Esophagus squamous epithelium (tissue), 5 donors: ENCODE data around the gene NOS1. TPM values are rescaled to one million over a fixed set of nuclear protein-coding genes. Genes with fewer than 3 reads are reported as not detected.

ENCODE experiments used
- DNase-seq: peaks from one replicate; lab custom pipeline; 2025; lab: John Stamatoyannopoulos, UW
- H3K27ac ChIP-seq, 4 donors: fragments of 200-600 bp; sonication (generic); one replicate each; pipeline ENCODE4 v1.5.1; 2016 to 2019; ENCODE audit warnings: mild to moderate bottlenecking in 1 of 4
- H3K27me3 ChIP-seq, 4 donors: fragments of 200-600 bp; sonication (generic); 1 replicate in 3 of 4; 2 replicates in 1 of 4; pipeline versions ENCODE4 v1.5.1 to v1.6.0; 2017 to 2021; ENCODE audit warnings: antibody characterized with exemption in 1 of 4
- H3K36me3 ChIP-seq, 3 donors: fragments of 200-600 bp; sonication (generic); one replicate each; pipeline ENCODE4 v1.5.1; 2016 to 2019
- H3K4me1 ChIP-seq, 3 donors: fragments of 200-600 bp; sonication (generic); one replicate each; pipeline ENCODE4 v1.5.1; 2017 to 2019
- H3K4me3 ChIP-seq, 4 donors: fragments of 200-600 bp; sonication (generic); 1 replicate in 3 of 4; 2 replicates in 1 of 4; pipeline ENCODE4 v1.5.1; 2016 to 2019; ENCODE audit warnings: mild to moderate bottlenecking in 2 of 4, moderate library complexity in 1 of 4
- H3K9me3 ChIP-seq, 3 donors: fragments of 200-600 bp; sonication (generic); one replicate each; pipeline ENCODE4 v1.5.1; 2016 to 2019
- POLR2A ChIP-seq, 4 donors: fragments of 450-650 bp; IDR thresholded peaks; one replicate each; pipeline ENCODE4 v1.6.1; 2017; ENCODE audit warnings: antibody characterized with exemption in 4 of 4, mild to moderate bottlenecking in 4 of 4, moderate library complexity in 3 of 4
- WGBS, 2 donors: methylation state at CpG; one replicate each; pipeline ENCODE4 v1.1.5; 2018; 5-methylcytosine and 5-hydroxymethylcytosine counted together
- intact Hi-C: fragments of 100-400 bp; cut with DNase I; formaldehyde crosslinking; loops from one replicate; pipeline ENCODE4 v1.15.0; 2022
- total RNA-seq, 4 donors: library from RNA; depleted of rRNA; stranded (reverse); fragments of >200 nt; gene quantifications; one replicate each; pipeline ENCODE4 v1.1.0, GENCODE V29; 2016
- TF ChIP-seq, protein P1 (sequence below), 6 experiments: fragments of 450-650 bp in 4 of 6; fragments of 200-600 bp in 2 of 6; sonication (generic) in 2 of 6; IDR thresholded peaks; one replicate each; pipeline ENCODE4 v1.5.1; 2016 to 2019; ENCODE audit warnings: antibody characterized with exemption in 6 of 6, mild to moderate bottlenecking in 4 of 6, moderate library complexity in 4 of 6
- donor health status: DM: yes; HTN: yes; CAD: no.

Gene NOS1
- total RNA-seq, 4 donors from 2014 or later, result 0.49 to 1.9 (median 1.5) TPM

DNA sequence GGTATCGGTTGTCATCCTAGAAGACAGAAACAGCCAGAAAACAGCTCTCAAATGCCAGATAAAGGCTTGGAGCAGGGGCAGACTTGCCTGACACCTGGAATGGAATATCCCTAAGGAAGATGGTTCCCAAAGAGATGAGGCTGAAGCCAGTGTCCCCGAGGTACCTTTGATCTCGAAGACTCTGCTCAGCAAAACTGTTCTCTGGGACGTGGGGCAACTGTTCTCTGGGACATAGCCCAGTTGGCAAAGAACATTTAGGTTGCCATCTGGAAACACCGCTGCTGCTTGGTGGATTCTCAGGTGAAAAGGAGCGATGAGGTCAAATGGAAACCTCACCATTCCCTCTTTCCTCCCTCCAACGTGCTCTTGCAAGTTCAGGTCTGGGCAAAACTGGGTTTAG lies 143.3 kb downstream of the NOS1 start:
- intact Hi-C loops, result no loop called here
- no peak for DNase-seq
- peaks cover 0 to 32% (median 0%) of the 10 kb centered on the region in 4 donors for H3K27me3 ChIP-seq
- 77 to 79% methylated on average over 6 to 7 of the region's 7 CpGs for WGBS, 2 donors
- H3K4me1 ChIP-seq, result peaks cover 0 to 1% (median 0%) of the 10 kb centered on the region in 3 donors
- no peak overlapping the region for H3K4me3 ChIP-seq
- H3K36me3 ChIP-seq, result no peaks in the 10 kb centered on the region
- no peak for TF ChIP-seq POLR2A (IDR thresholded peaks at IDR 0.05)
- TF ChIP-seq, protein P1, sequence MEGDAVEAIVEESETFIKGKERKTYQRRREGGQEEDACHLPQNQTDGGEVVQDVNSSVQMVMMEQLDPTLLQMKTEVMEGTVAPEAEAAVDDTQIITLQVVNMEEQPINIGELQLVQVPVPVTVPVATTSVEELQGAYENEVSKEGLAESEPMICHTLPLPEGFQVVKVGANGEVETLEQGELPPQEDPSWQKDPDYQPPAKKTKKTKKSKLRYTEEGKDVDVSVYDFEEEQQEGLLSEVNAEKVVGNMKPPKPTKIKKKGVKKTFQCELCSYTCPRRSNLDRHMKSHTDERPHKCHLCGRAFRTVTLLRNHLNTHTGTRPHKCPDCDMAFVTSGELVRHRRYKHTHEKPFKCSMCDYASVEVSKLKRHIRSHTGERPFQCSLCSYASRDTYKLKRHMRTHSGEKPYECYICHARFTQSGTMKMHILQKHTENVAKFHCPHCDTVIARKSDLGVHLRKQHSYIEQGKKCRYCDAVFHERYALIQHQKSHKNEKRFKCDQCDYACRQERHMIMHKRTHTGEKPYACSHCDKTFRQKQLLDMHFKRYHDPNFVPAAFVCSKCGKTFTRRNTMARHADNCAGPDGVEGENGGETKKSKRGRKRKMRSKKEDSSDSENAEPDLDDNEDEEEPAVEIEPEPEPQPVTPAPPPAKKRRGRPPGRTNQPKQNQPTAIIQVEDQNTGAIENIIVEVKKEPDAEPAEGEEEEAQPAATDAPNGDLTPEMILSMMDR (IDR thresholded peaks at IDR 0.05), result no peak
- no peaks in the 10 kb centered on the region for H3K9me3 ChIP-seq
- no peak overlapping the region for H3K27ac ChIP-seq

DNA sequence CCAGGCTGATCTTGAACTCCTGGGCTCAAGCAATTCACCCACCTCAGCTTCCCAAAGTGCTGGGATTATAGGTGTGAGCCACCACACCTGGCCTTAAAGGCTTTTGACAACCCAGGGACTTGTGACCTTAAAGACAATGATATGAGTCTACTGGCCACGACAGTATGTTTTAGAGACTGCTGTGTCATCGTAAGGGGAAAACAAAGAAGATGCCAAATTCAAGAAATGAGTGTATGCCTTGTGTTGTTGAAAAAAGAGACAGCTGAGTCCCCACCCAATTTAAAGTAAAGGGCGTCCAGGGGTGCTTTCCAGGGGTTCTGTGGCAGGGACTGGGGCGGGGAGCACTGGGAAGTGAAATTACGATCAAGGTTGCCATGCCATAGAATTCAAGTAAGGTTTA lies 144.7 kb downstream of the NOS1 start:
- Histone ChIP-seq H3K4me3 (no peak overlapping the region), H3K27ac (no peak overlapping the region), H3K9me3 (no peaks in the 10 kb centered on the region), H3K36me3 (no peaks in the 10 kb centered on the region), H3K4me1 (peaks cover 0 to 6% (median 0%) of the 10 kb centered on the region in 3 donors), H3K27me3 (peaks cover 0 to 32% (median 0%) of the 10 kb centered on the region in 4 donors)
- intact Hi-C loops, result no loop called here
- TF ChIP-seq, protein P1 (IDR thresholded peaks at IDR 0.05), result no peak
- TF ChIP-seq POLR2A (IDR thresholded peaks at IDR 0.05), result no peak
- DNase-seq, result no peak
- 66 to 82% methylated on average over 5 of the region's 5 CpGs for WGBS, 2 donors

DNA sequence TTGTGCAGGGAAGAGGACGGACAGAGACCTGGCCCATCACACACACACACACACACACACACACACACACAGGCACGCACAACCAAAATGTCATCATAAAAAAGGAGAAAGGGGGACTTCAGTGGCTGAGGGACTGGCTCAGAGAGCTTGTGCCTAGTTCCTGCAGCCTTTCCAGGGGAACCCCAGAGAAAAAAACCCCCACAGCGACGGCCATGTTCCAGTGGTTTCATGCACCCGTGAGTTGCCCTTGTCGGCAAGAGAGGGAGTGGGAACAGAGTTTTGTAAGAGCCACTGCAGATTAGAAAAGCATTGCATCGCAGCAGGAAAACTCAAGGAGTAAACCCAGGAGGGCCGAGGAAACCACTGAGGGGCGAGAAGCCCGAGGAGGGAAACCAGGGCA lies 146.6 kb downstream of the NOS1 start:
- H3K27me3 ChIP-seq, result peaks cover 0 to 35% (median 0%) of the 10 kb centered on the region in 4 donors
- TF ChIP-seq, protein P1 (IDR thresholded peaks at IDR 0.05), result no peak
- TF ChIP-seq POLR2A (IDR thresholded peaks at IDR 0.05), result no peak
- H3K36me3 ChIP-seq, result no peaks in the 10 kb centered on the region
- H3K4me3 ChIP-seq, result no peak overlapping the region
- H3K4me1 ChIP-seq, result peaks cover 0 to 6% (median 0%) of the 10 kb centered on the region in 3 donors
- H3K9me3 ChIP-seq, result no peaks in the 10 kb centered on the region
- intact Hi-C loops, result loop anchor here (5.0 kb wide), 1 partner anchor 623 kb away; no protein-coding TSS in a partner anchor
- DNase-seq, result no peak
- 75 to 78% methylated on average over 7 to 10 of the region's 10 CpGs for WGBS, 2 donors
- no peak overlapping the region for H3K27ac ChIP-seq

DNA sequence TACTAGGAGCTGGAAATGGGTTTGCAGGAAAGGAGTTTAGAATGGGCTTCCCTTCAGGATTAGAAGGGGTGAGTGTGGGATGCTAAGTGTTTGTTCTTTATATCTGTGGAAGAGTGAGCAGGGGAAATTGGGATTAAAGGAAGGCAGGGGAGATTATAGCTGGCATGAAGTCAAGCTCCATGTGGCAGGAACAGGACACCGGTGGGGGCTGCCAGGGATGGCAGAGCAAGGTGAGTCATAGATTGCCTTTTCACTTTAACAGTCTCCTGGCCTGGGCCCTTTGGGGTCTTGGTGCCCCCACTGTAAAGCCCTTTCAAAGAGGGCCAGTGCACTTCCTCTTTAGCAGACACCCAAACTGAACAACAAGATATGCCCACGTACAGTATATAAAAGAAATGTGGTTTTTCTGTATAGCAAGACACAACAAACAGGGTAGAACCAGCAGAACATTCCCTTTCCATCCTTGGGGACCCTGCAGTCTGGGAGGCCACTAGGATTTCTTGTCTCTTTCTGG lies 148.1 kb downstream of the NOS1 start:
- H3K36me3 ChIP-seq, result no peaks in the 10 kb centered on the region
- H3K9me3 ChIP-seq, result no peaks in the 10 kb centered on the region
- intact Hi-C loops, result loop anchor here (5.0 kb wide), 1 partner anchor 624 kb away; no protein-coding TSS in a partner anchor
- no peak for TF ChIP-seq POLR2A (IDR thresholded peaks at IDR 0.05)
- TF ChIP-seq, protein P1 (IDR thresholded peaks at IDR 0.05), result no peak
- no peak overlapping the region for H3K4me3 ChIP-seq
- WGBS, 2 donors, result 25 to 31% methylated on average over 2 of the region's 2 CpGs
- no peak for DNase-seq
- peaks cover 0 to 45% (median 0%) of the 10 kb centered on the region in 4 donors for H3K27me3 ChIP-seq
- H3K27ac ChIP-seq, result no peak overlapping the region
- H3K4me1 ChIP-seq, result peaks cover 0 to 6% (median 0%) of the 10 kb centered on the region in 3 donors

DNA sequence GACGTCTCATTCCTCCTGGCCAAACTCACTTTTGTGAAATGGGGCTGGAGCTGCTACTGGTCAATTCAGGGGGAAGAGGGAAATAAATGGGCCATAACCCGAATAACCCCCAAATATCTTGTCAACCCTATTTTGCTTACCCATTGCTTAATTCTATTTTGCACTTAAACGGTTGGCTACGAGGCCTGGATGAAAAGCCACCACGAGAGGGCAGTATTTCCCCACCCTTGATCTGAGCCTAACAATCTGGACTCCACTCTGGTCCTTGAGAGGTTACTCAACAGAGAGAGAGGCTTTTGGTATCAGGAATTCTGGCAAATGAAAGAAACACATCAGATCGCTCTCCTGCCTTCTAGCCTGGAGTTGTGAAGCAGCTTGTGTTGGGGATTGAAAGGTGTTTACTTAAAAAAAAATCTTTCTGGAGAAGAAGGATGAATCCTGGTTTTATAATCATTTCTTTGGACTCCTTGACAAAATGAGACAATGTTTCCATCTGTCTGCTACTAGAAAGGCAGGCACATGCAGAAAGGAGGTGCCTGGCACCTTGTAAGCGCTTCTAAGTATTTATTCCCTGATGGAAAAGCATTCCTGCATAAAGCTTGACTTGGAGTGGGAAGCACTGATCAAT lies 148.7 kb downstream of the NOS1 start:
- peaks cover 0 to 45% (median 0%) of the 10 kb centered on the region in 4 donors for H3K27me3 ChIP-seq
- H3K4me1 ChIP-seq, result peaks cover 0 to 6% (median 0%) of the 10 kb centered on the region in 3 donors
- DNase-seq, result no peak
- WGBS, 2 donors, result 5 to 18% methylated on average over 6 to 7 of the region's 7 CpGs
- no peaks in the 10 kb centered on the region for H3K9me3 ChIP-seq
- no peaks in the 10 kb centered on the region for H3K36me3 ChIP-seq
- H3K4me3 ChIP-seq, result no peak overlapping the region
- no peak overlapping the region for H3K27ac ChIP-seq
- intact Hi-C loops, result loop anchor here (5.0 kb wide), 1 partner anchor 625 kb away; no protein-coding TSS in a partner anchor
- TF ChIP-seq, protein P1 (IDR thresholded peaks at IDR 0.05), result peak; percentile 76 to 92 (median 82)
- no peak for TF ChIP-seq POLR2A (IDR thresholded peaks at IDR 0.05)
